NCI-H146 treated with DMSO at 0.1 percent for 48 hours (cell line): ENCODE data around the gene ID2.

Source experiments
- DNase-seq: peaks from one replicate; lab custom pipeline; 2025; ENCODE audit not compliant: unreplicated experiment; lab: John Stamatoyannopoulos, UW

ID2 gene

DNA sequence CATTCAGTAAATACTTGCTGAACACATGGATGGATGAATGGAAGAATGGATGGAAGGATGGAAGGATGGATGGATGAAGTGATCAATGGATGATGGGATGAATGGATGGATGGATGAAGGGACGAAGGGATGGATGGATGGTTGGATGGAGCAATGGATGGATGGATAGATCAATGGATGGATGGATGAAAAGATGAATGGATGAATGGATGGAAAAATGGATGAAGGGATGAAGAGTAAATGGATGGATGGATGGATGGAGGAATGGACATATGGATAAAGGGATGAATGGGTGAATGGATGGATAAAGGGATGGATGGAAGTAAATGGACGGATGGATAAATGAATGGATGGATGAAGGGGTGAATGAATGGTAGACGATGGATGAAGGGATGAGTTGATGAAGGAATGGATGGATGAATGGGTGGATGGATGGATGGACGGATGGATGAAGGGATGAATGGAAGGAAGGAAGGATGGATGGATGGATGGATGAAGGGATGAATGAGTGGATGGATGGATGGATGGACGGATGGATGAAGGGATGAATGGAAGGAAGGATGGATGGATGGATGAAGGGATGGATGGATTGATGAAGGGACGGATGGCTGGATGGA, 13.9 kb upstream of the ID2 start:
- no peak for DNase-seq

DNA sequence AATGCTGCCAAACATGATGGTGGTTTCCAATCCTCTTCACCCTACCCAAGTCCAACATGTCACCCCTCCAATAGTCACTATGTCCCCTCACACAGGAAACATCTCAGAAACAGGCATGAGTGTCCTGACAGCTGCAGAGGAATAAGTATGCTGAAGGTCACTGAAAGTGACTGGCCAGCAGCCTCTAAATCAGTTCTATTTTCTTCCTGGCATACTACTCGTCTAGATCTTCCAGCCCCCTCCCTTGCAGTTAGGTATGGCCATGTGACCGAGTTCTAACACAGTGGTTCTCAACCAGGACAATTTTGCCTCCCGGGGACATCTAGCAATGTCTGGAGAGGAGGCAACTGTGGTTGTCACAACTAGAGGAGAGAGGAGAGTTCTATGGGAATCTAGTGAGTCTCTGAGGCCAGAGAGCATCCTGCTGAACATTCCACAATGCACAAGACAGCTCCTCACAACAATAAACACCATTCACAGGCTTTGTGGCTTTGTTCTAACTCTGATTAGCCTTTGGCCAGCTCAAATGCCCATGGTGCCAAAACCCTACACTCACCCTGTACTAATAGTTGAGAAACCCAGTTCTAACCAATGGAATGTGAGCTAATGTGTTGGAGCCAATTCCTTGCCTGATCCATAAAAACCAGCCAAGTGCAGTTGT, 12.6 kb upstream of the ID2 start:
- no peak for DNase-seq

DNA sequence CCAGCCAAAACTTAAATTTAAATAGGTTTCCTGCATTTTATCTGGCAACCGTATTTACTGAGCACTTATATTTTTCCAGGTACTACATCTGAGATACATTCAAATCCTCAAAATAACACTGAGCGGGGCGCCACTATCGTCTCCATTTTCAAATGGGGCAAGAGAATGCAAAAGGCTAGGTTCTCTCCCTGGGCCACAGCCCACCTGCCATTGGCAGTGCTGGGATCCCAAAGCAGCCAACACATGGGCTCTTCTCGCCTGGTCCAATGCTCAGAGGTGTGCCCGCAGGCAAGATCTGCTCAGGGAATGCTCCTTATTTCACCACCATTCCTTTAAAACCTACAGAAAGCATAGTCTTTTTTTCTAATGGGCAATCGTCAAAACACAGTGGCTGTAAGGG, 11.3 kb upstream of the ID2 start:
- no peak for DNase-seq

- DNase-seq: no peak
These were observed 10.7 kb upstream of the ID2 start for GRCh38 chr2:8671176-8671575.

DNA sequence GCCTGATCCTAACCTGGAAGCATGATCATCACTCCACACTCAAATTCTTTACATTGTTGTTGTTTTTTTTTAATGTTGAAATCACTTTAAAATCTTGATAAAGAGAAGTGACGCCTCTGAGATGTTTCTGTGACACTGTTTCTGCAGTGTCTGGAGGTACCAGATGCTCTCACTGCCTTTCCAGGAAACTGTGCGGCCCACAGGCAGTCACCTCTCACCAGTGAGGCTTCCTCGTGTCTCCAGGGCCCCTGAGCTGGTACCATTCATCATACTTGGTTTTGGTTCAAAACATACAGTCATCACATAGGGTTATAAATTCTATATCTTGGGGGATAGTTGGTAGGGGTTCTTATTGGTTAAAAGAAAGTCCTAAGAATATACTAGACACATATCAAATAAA, 10.1 kb upstream of the ID2 start:
- no peak for DNase-seq

DNA sequence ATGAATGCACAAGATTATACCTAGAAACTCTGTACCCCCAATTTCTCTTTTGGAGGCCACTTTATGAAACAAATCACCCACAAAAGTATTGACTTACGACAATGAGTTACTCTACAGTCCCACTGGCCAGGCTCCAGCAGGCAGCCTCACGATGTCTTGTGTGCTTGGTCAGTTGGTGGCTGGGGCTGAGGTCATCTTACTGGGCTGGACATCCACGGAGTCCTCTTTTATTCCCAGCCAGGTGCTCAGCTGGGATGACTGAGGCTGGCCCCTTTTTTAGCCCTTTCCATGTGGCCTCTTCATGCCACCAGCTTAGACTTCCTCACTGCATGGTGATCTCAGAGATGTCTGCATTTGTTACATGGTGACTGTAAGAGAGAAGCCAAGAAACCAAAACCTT, 8.9 kb upstream of the ID2 start:
- no peak for DNase-seq

GRCh38 chr2:8673381-8673780, 8.5 kb upstream of the ID2 start:
- no peak for DNase-seq

DNA sequence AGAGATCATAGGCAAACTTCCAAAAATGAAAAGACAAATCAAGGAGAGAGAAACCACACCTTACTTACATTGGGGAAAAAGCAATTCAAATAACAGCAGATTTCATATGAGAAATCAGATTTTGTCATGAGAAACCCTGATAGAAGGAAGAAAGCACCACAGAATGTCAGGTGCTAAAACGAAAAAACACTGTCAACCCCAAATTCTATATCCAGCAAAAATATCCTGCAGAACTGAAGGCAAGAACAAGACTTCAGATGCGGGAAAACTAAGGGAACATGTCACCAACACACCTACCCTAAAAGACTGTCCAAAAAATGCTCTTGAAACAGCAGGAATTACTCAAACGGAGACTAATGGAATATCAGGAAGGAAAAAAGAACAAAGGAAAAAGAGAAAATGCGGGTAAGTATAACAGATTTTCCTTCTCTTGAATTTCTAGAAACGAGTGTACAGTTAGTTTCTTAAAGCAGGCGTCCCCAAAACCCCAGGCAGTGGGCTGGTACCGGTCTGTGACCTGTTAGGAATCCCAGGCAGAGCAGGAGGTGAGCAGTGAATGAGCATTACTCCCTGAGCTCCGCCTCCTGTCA, 7.3 kb upstream of the ID2 start:
- no peak for DNase-seq

DNA sequence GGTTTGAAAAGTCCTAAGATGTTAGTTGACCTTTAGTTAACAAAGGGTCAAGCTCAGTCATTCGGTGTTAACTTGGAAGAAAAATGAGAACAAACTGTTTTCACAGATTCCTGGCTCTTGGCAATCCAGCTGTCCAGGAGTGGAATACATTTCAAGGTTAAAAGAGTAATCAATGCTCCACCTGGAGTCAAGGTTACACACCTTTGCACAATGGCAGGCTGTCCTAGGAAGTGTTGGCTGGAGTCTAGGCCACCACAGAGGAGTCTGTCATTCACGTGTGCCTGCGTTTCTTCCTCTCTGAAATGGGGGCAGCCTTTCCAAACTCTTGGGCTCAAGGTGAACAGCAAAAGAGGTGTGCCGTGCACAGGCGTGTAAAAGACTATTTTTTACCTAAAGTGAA, 6.3 kb upstream of the ID2 start:
- DNase-seq: no peak

DNA sequence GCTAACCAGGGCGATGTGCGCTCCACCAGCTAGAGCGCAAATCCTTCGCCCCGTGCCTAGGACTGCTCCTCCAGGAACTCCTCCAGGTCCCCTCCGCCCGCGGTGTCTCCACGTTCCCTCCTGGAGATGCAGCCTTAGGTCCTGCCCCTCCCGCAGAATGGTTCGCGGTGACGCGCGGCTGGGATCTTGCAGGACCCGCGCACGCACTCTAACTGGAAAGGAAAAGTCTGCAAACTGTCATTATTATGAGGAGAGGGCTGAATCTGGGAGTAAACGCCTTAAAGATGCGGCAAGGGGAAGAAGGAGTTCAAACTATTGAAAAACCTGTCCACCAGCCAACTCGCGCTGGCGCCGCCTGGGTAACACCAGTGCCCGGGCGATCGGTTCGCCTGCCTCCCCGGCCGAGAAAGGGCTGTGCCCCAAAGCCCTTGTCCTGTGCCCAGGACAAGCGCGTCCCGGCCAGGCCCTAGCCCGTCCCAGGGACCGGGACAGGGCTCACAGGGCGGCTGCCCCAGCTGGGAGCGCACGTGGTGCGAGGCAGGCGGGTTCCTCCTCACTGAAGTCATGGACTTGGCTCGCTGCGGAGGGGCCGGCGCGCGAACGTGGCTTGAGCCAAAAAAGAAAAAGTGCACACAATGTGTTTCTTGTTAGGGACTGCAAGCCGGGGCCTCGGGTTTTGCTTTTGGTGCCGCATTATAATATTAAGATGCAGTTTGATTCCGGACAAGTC, 5.5 kb upstream of the ID2 start:
- DNase-seq: no peak

- DNase-seq: no peak
These were observed 4.8 kb upstream of the ID2 start for GRCh38 chr2:8676921-8677645.

- peak; percentile 73 for DNase-seq
These were observed 3.9 kb upstream of the ID2 start for GRCh38 chr2:8677646-8678592.

DNA sequence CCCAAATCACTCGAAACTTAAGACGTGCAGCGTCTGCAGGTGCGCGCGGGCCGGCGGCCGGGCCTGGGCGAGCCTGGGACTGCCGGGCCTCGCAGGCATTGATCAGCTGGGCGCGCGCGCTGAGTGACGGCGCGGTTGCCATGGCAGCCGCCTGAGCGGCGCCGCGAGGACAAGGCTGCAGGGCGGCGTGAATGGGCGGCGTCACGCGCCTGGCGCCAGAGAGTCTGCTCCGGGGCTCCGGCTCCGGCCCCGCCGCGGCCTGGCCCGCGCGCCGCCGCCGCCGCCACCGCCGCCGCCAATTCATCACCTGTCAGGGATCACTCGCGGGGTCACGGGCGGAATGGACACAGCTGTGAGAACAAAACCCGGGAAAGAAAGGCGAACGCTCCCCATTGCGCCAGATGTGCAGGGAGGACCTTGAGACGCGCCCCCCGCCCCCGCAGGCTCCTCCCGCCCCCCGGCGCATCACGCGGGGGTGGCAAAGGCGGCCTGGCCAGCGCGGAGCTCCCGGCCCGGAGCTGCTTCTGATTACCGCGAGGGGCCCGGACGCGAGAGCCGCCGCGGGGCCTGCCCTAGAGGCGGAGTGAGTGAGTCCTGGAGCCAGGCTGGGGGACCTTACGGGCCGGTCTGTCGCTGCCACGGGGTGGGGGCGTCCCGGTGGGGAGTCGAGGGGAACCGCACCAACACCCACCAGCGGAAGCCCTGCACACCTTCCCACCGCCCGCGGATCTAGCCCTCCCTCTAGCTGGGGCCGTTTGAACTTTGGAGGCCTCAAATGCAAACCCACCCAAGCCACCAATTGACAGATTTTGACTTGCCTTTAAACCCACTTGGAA, 2.9 kb upstream of the ID2 start:
- DNase-seq: peak; percentile 98

DNA sequence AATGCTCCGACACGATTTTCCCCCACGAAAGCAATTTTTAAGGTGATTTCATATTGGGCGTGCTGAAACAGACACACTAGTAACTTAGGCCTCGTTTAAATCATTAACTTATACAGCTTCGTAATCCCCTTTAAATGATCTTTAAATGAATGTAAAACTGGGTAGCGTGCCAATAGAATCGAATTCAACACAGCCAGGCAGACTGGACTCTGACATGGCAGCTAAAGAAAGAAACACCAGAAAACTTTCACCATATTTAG, 2.4 kb upstream of the ID2 start:
- DNase-seq: no peak

- DNase-seq: peak; percentile 59
These were observed 1.8 kb upstream of the ID2 start for GRCh38 chr2:8679827-8680731.

- DNase-seq: peak; percentile 76
These were observed 765 bp upstream of the ID2 start for GRCh38 chr2:8680822-8681760.
